C4-2B (cell line): ENCODE results near the gene ISG20.

Experiments
- ZFX ChIP-seq: fragments of 450-650 bp; IDR thresholded peaks from 2 replicates; pipeline ENCODE4 v1.6.1; 2017
- TF ChIP-seq, protein P1 (sequence below): fragments of 450-650 bp; conservative IDR thresholded peaks from 2 replicates; pipeline ENCODE4 v1.5.1; 2017; ENCODE audit warnings: mild to moderate bottlenecking

DNA sequence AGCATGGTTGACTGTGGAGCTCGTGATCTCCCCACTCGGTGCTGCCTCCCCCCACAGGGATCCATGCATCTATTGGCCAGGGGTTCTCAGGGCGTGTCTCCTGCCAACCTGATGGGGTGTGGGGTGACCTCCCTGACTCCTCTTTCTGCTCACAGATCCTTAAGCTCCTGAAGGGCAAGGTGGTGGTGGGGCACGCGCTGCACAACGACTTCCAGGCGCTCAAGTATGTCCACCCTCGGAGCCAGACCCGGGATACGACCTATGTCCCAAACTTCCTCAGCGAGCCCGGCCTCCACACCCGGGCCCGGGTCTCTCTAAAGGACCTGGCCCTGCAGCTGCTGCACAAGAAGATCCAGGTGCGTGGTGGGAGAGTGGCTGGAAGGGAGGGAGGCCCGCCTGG is 9.7 kb upstream of the ISG20 start:
- TF ChIP-seq, protein P1, sequence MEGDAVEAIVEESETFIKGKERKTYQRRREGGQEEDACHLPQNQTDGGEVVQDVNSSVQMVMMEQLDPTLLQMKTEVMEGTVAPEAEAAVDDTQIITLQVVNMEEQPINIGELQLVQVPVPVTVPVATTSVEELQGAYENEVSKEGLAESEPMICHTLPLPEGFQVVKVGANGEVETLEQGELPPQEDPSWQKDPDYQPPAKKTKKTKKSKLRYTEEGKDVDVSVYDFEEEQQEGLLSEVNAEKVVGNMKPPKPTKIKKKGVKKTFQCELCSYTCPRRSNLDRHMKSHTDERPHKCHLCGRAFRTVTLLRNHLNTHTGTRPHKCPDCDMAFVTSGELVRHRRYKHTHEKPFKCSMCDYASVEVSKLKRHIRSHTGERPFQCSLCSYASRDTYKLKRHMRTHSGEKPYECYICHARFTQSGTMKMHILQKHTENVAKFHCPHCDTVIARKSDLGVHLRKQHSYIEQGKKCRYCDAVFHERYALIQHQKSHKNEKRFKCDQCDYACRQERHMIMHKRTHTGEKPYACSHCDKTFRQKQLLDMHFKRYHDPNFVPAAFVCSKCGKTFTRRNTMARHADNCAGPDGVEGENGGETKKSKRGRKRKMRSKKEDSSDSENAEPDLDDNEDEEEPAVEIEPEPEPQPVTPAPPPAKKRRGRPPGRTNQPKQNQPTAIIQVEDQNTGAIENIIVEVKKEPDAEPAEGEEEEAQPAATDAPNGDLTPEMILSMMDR: no peak
- TF ChIP-seq ZFX: no peak
